ENCODE data around the gene CLIP4.

DNA sequence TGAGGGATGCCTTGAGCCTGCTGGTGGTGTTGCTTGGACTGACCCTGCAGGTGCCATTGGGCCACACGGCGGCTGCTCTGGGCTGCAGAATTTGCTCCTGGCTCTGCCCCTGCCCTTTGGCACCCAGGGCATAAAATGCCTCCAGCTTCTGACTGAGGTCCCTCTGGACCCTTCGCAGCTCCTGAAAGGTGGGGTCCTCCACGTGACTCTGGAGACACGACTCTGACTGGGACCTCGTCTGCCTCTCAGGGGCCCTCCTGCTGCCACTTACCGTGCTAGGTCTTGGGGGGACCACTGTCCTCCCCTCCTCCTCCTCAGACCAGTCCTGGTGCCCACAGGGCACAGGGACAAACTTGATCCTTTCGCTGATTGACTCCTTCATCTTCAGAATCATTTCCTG lies 43.0 kb upstream of the CLIP4 start:
- TF ChIP-seq CTCF (IDR thresholded peaks at IDR 0.05) (no peak), EP300 (IDR thresholded peaks at IDR 0.05) (no peak), POLR2A (IDR thresholded peaks at IDR 0.05) (no peak)

All from ovary (tissue), 3 donors.